Islet of Langerhans (tissue), 1 donor: ENCODE results near the gene U2AF1.
"Not testable (repeated sequence)": the region's sequence is repeated elsewhere in the genome, so short reads cannot be mapped to it uniquely, and the experiment has no call there.

Source experiments
- FAIRE-seq: peaks from one replicate; lab custom pipeline; 2011; peaks lifted over from hg19 to GRCh38; lab: Jason Lieb, UNC

U2AF1 gene

GRCh38 chr21:43106965-43107793 lies at the start of gene U2AF1:
TSS of gene U2AF1 (minus strand) at chr21:43107570. CDS start at chr21:43107494, 76 bp downstream.
- FAIRE-seq, result not testable (repeated sequence)

DNA sequence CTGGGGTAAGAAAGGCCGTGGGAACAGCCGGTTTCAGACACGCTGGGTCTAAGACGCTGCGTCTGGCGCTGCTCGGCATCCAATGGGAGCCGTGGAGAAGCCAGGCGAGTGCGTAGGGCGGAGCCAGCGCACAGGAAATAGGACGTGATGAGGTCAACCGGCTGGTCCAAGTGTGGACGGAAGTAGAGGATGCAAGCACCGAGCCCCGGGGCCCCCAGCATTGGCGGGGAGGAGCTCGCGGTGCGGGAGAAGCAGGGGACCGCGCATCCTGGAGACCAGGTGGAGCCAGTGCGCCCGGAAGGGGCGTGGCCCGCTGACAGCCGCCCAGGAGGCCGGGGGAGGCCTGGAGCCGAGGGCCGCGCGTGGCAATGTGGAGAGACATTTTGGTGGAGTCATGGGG lies 46.2 kb upstream of the U2AF1 start:
- not testable (repeated sequence) for FAIRE-seq

GRCh38 chr21:43149344-43149743 lies 42.0 kb upstream of the U2AF1 start:
- not testable (repeated sequence) for FAIRE-seq

DNA sequence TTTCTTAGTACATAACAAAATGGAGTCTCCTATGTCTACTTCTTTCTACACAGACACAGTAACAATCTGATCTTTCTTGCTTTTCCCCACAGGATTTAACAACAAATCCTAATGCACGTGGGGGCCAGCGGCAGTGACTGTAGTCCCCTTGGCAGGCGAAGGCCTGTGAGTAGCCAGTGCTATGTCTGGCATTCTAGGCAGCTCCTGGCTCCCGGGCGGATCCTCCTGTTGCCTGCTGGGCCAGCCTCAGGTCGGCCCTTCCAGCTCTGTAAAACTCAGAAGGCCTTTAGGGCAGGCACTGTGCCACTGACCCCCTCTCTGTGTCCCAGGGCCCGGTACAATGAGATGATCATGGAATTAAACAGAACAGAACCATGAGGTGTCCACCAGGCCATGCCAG lies 40.6 kb upstream of the U2AF1 start:
- FAIRE-seq, result not testable (repeated sequence)

DNA sequence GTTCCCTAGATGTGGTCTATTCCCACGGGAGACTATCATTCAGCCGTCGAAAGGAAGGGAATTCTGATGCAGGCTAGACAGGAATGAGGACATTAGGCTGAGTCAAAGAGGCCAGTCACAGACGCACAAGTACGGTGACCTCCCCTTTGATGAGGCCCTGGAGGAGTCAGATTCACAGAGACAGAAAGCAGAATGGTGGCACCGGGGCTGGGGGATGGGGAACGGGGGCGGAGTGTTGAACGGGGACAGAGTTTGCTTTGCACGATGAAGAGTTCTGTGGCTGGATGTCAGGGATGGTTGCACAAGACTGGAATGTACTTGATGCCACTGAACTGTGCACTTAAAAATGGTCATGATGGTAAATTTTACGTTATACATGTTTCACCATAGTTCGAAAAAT lies 39.3 kb upstream of the U2AF1 start:
- FAIRE-seq, result not testable (repeated sequence)

DNA sequence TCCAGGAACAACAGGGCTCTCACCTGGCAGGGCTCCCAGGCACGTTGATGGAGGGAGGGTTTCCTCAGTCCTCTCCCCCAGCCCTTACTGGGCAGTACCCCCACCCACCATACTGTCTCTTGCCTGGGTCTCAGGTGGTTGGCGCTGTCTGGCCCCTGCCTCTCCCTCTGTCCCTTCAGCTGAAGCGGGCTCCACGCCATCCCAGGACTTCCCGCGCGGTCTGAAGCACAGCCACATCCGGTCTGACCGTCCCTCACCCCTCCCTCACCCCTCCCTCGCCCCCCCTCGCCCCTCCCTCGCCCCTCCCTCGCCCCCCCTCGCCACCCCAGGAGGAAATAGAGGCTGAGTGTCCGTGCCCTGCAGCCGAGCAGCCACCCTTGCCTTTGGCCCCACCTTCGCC lies 34.0 kb upstream of the U2AF1 start:
- FAIRE-seq, result not testable (repeated sequence)

GRCh38 chr21:43138944-43139343 lies 31.6 kb upstream of the U2AF1 start:
- not testable (repeated sequence) for FAIRE-seq

GRCh38 chr21:43134520-43134919 lies 27.1 kb upstream of the U2AF1 start:
- not testable (repeated sequence) for FAIRE-seq

- FAIRE-seq, result not testable (repeated sequence)
These were observed 22.7 kb upstream of the U2AF1 start for GRCh38 chr21:43130094-43130493.

GRCh38 chr21:43115956-43116355 lies 8.6 kb upstream of the U2AF1 start:
- not testable (repeated sequence) for FAIRE-seq

DNA sequence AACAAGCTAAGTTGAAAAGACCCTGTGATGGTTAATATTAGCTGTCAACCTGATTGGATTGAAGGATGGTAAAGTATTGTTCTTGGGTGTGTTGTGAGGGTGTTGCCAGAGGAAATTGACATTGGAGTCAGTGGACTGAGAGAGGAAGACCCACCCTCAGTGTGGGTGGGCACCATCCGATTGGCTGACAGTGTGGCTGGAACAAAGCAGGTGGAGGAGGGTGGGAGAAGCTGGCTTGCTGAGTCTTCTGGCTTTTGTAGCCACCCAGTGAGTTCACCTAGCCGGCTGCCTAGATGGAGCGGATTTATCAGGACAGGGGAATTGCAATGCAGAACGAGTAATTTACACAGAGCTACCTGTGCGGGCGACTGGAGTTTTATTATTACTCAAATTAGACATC lies 7.1 kb upstream of the U2AF1 start:
- not testable (repeated sequence) for FAIRE-seq

GRCh38 chr21:43109006-43109405 lies 1.6 kb upstream of the U2AF1 start:
- FAIRE-seq, result not testable (repeated sequence)

DNA sequence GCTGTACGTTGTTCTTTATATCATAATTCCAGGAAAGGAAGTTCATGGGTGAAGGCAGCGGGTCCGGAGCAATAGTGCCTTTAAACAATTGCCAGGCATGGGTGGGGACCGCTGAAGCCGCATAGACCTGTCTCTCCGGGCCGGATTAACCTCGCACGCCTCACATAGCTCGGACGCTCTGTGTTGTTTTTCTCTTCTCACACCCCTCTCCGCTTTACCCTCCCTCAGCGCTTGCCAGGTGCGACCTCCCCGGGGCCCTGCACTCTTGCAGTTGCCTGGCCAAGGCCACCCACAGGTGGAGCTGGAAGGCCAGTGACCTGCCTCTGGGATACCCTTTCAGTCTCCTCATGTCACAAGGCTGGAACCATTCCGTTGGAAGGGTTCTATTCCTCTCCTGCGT lies 807 bp upstream of the U2AF1 start:
- not testable (repeated sequence) for FAIRE-seq

DNA sequence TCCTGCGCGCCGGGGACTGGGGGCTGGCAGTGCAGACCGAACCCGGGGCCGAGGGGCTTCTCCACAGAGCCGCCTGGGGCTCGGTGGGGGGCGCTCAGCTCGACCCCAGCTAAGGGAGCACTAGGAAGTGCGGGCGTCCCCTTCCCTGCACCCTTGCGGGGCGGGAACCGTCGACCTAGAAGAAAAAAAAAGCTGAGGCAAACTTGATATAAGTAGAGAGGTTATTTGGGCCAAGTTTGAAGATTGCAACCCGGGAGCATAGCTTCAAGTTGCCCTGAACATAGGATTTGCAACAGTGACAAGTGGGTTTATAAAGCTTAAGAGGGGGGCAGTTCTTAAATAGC lies 396 bp upstream of the U2AF1 start:
- not testable (repeated sequence) for FAIRE-seq

- not testable (repeated sequence) for FAIRE-seq
These were observed 2.7 kb downstream of the U2AF1 start for GRCh38 chr21:43104642-43105041.

DNA sequence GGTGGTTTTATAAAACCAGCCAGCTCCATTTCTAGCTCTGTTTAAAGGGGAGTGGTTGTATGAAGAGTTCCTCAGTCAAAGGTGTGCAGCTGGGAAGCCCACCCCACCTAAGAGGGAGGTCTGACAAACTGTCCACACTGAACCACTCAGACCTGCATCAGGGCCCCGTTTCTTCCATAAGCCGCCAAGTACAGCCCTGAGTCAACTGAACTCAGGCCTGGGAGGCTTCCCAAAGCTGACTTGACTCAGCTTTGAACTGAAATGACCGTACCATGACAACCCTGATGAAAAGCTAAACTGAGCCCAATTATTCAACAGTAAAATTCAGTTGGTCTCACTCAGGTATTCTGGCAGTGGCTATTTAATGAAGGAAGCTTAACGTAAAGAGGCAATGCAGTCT lies 5.1 kb downstream of the U2AF1 start:
- FAIRE-seq, result not testable (repeated sequence)

DNA sequence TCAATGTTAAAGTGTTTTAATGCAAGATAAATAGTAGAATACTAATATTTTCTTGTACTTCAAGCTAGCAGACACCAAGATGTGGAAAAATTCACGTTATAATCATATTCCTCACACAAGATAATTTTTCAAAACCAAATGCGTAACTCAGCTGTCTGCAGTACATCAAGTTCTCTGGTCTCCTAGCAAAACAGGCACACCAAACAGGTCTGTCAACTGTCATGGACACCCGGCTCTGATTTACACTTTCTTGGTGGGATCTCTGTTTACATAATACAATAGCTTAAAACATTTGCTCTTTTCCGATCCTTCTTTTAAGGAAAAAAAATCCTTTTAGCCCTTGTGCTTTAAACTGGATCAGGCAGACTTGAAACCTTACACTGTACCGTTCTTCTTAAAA lies 5.7 kb downstream of the U2AF1 start:
- FAIRE-seq, result not testable (repeated sequence)

- not testable (repeated sequence) for FAIRE-seq
These were observed 6.4 kb downstream of the U2AF1 start for GRCh38 chr21:43101000-43101399.

- not testable (repeated sequence) for FAIRE-seq
These were observed 15.3 kb downstream of the U2AF1 start for GRCh38 chr21:43091979-43092614.

- FAIRE-seq, result not testable (repeated sequence)
These were observed 16.4 kb downstream of the U2AF1 start for GRCh38 chr21:43090947-43091346.

GRCh38 chr21:43089463-43089862 lies 17.9 kb downstream of the U2AF1 start:
- not testable (repeated sequence) for FAIRE-seq

GRCh38 chr21:43082587-43083300 lies 24.6 kb downstream of the U2AF1 start:
- not testable (repeated sequence) for FAIRE-seq

DNA sequence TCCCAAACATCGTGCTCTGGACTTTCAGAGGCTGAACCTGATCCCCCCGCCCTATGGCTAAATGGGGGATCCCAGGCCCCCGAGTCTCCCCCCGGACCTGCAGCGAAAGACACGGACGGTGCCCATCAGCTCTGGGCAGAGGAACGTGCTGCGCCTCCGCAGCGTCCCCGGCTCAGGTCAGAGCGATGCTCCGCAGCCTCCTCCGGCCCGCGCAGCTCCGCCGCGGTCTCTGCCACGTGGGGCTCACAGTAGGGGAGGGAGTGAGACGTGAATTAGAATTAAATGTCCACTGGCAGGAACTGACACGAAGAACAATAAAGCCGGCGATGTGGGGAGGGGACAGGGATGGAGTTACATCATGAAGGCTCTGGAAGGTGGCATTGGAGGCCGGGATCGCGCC lies 30.7 kb downstream of the U2AF1 start:
- not testable (repeated sequence) for FAIRE-seq
